ENCODE results near the gene CELF6. TPM values are rescaled to one million over a fixed set of nuclear protein-coding genes. Genes with fewer than 3 reads are reported as not detected.
A peak's percentile ranks its signal among the peaks of the same experiment; 100 is the strongest.

The CELF6 gene
- total RNA-seq, 2 experiments from 2014 or later, result 1.7 to 2.2 TPM

- Mint-ChIP-seq H3K36me3 (peaks cover 17% of the 10 kb centered on the region), H3K27ac (no peak overlapping the region), H3K9me3 (no peaks in the 10 kb centered on the region), H3K4me3 (no peak overlapping the region), H3K4me1 (peaks cover 21% of the 10 kb centered on the region), H3K27me3 (no peaks in the 10 kb centered on the region)
- ATAC-seq (ENCODE audit: low read depth), result no peak
- POLR2A ChIA-PET, result interaction anchor here (0.6 to 5.2 kb wide), 2 partner anchors 8 to 11 kb away, joined by 3 to 25 read pairs; partner anchors contain the start of gene PKM
- no peak for DNase-seq
These were observed 81.4 kb downstream of the CELF6 start for GRCh38 chr15:72238586-72238985.

- POLR2A ChIA-PET, result no interaction called here
- Mint-ChIP-seq H3K27me3 (no peaks in the 10 kb centered on the region), H3K36me3 (peaks cover 14% of the 10 kb centered on the region), H3K27ac (no peak overlapping the region), H3K4me1 (peaks cover 23% of the 10 kb centered on the region), H3K9me3 (no peaks in the 10 kb centered on the region), H3K4me3 (peak overlapping the region; percentile 60)
- DNase-seq, result no peak
- peak; percentile 32 for ATAC-seq (ENCODE audit: low read depth)
These were observed 82.1 kb downstream of the CELF6 start for GRCh38 chr15:72237853-72238224.

GRCh38 chr15:72237029-72237852, 82.7 kb downstream of the CELF6 start:
- peak; percentile 55 for DNase-seq
- H3K36me3 Mint-ChIP-seq, result peaks cover 13% of the 10 kb centered on the region
- peak overlapping the region; percentile 60 for H3K4me3 Mint-ChIP-seq
- POLR2A ChIA-PET, result interaction anchor here (1.3 kb wide), 1 partner anchor 10 kb away, joined by 12 read pairs; no protein-coding TSS in a partner anchor
- peak; percentile 77 for ATAC-seq (ENCODE audit: low read depth)
- no peaks in the 10 kb centered on the region for H3K9me3 Mint-ChIP-seq
- H3K27me3 Mint-ChIP-seq, result no peaks in the 10 kb centered on the region
- peak overlapping the region; percentile 63 for H3K27ac Mint-ChIP-seq
- peaks cover 29% of the 10 kb centered on the region for H3K4me1 Mint-ChIP-seq

- H3K27me3 Mint-ChIP-seq, result no peaks in the 10 kb centered on the region
- no peaks in the 10 kb centered on the region for H3K9me3 Mint-ChIP-seq
- no peak for ATAC-seq (ENCODE audit: low read depth)
- H3K36me3 Mint-ChIP-seq, result peaks cover 10% of the 10 kb centered on the region
- POLR2A ChIA-PET, result interaction anchor here (1.3 kb wide), 1 partner anchor 9 kb away, joined by 12 read pairs; no protein-coding TSS in a partner anchor
- H3K4me1 Mint-ChIP-seq, result peaks cover 35% of the 10 kb centered on the region
- no peak overlapping the region for H3K27ac Mint-ChIP-seq
- H3K4me3 Mint-ChIP-seq, result peak overlapping the region; percentile 60
- no peak for DNase-seq
These were observed 83.5 kb downstream of the CELF6 start for GRCh38 chr15:72236381-72237003.

- H3K4me1 Mint-ChIP-seq, result peaks cover 37% of the 10 kb centered on the region
- POLR2A ChIA-PET, result no interaction called here
These were observed 84.7 kb downstream of the CELF6 start for GRCh38 chr15:72235298-72235697.

More at GRCh38 chr15:72235298-72235697, 84.7 kb downstream of the CELF6 start:
- ATAC-seq (ENCODE audit: low read depth) (no peak), DNase-seq (no peak)
- Mint-ChIP-seq H3K4me3 (no peak overlapping the region), H3K9me3 (no peaks in the 10 kb centered on the region), H3K27ac (no peak overlapping the region), H3K27me3 (no peaks in the 10 kb centered on the region), H3K36me3 (peaks cover 4% of the 10 kb centered on the region)

Other genes starting within 250 kb of the CELF6 start
- 10 to 100 TPM; 24.1 to 31.2 TPM for gene MYO9A, start 202.0 kb downstream of the CELF6 start, total RNA-seq
- gene SENP8, start 201.8 kb downstream of the CELF6 start, total RNA-seq, result 1 to 10 TPM; 1.2 to 1.3 TPM
- gene GRAMD2A, start 122.4 kb downstream of the CELF6 start, total RNA-seq, result not detected
- 100 to 1,000 TPM; 965 to 980 TPM for gene PKM, start 89.0 kb downstream of the CELF6 start, total RNA-seq
- 10 to 100 TPM; 86.7 to 90.2 TPM for gene PARP6, start 47.6 kb downstream of the CELF6 start, total RNA-seq
- gene HEXA, start 55.9 kb upstream of the CELF6 start, total RNA-seq, result 10 to 100 TPM; 92.2 to 97.0 TPM
- gene TMEM202, start 78.1 kb upstream of the CELF6 start, total RNA-seq, result not detected
- 100 to 1,000 TPM; 141 to 165 TPM for gene ARIH1, start 154.2 kb upstream of the CELF6 start, total RNA-seq